Breast epithelium (tissue), 4 donors: ENCODE data around the gene KCNN3. TPM values are rescaled to one million over a fixed set of nuclear protein-coding genes. Genes with fewer than 3 reads are reported as not detected.

ENCODE experiments used
- DNase-seq, 2 donors: peaks; one replicate each; pipeline ENCODE4 v3.0.0-alpha.2; 2019; ENCODE audit warnings: low spot score in 2 of 2
- H3K27ac ChIP-seq, 2 donors: fragments of 200-600 bp; sonication (generic) in 1 of 2; one replicate each; pipeline ENCODE4 v1.5.1; 2016 to 2019; ENCODE audit warnings: mild to moderate bottlenecking in 1 of 2
- H3K27me3 ChIP-seq, 2 donors: fragments of 200-600 bp; sonication (generic) in 1 of 2; one replicate each; pipeline versions ENCODE4 v1.5.1 to v1.6.0; 2017 to 2019; ENCODE audit warnings: control low read depth in 1 of 2, mild to moderate bottlenecking in 1 of 2
- H3K36me3 ChIP-seq: fragments of 200-600 bp; one replicate; pipeline ENCODE4 v1.5.1; 2019
- H3K4me1 ChIP-seq, 2 donors: fragments of 200-600 bp; sonication (generic); one replicate each; pipeline ENCODE4 v1.5.1; 2016 to 2019; ENCODE audit warnings: control low read depth in 1 of 2
- H3K4me3 ChIP-seq, 3 donors: fragments of 200-600 bp; sonication (generic); 1 replicate in 2 of 3; 2 replicates in 1 of 3; pipeline ENCODE4 v1.5.1; 2016 to 2019; ENCODE audit warnings: mild to moderate bottlenecking in 3 of 3, moderate library complexity in 2 of 3
- H3K9me3 ChIP-seq, 2 donors: fragments of 200-600 bp; sonication (generic) in 1 of 2; one replicate each; pipeline ENCODE4 v1.5.1; 2016 to 2019; ENCODE audit warnings: control low read depth in 1 of 2
- CTCF ChIP-seq, 3 donors: fragments of 450-650 bp; IDR thresholded peaks; one replicate each; pipeline ENCODE4 v1.5.1; 2016 to 2017; ENCODE audit warnings: antibody characterized with exemption in 3 of 3, mild to moderate bottlenecking in 3 of 3, moderate library complexity in 3 of 3
- POLR2A ChIP-seq: fragments of 450-650 bp; IDR thresholded peaks from one replicate; pipeline ENCODE4 v1.6.1; 2016; ENCODE audit warnings: antibody characterized with exemption, mild to moderate bottlenecking, moderate library complexity
- POLR2AphosphoS5 ChIP-seq, 3 donors: sonication (generic); formaldehyde crosslinking; IDR thresholded peaks; one replicate each; pipeline ENCODE4 v1.6.1; 2017; ENCODE audit warnings: antibody characterized with exemption in 3 of 3
- intact Hi-C: fragments of 100-400 bp; cut with DNase I; formaldehyde crosslinking; loops from one replicate; pipeline ENCODE4 v1.15.1; 2023; ENCODE audit warnings: low total_unique reads
- total RNA-seq, 3 donors: library from RNA; depleted of rRNA; stranded (reverse); fragments of >200 nt; gene quantifications; one replicate each; pipeline ENCODE4 v1.1.0, GENCODE V29; 2016

Gene KCNN3
- total RNA-seq, 3 donors from 2014 or later: 0.96 to 1.6 (median 1.0) TPM

GRCh38 chr1:154818911-154819310 lies 51.2 kb downstream of the KCNN3 start:
- H3K27ac ChIP-seq: no peak overlapping the region
- no peak for TF ChIP-seq POLR2AphosphoS5 (IDR thresholded peaks at IDR 0.05)
- no peak for TF ChIP-seq POLR2A
- TF ChIP-seq CTCF (IDR thresholded peaks at IDR 0.05): no peak
- no peak for DNase-seq
- H3K9me3 ChIP-seq: no peaks in the 10 kb centered on the region
- H3K36me3 ChIP-seq: no peaks in the 10 kb centered on the region
- intact Hi-C loops: no loop called here
- no peaks in the 10 kb centered on the region for H3K4me1 ChIP-seq
- H3K4me3 ChIP-seq: no peak overlapping the region
- no peaks in the 10 kb centered on the region for H3K27me3 ChIP-seq

- DNase-seq: no peak
- Histone ChIP-seq H3K4me3 (no peak overlapping the region), H3K36me3 (no peaks in the 10 kb centered on the region), H3K4me1 (no peaks in the 10 kb centered on the region), H3K27ac (no peak overlapping the region), H3K27me3 (no peaks in the 10 kb centered on the region), H3K9me3 (no peaks in the 10 kb centered on the region)
- TF ChIP-seq POLR2AphosphoS5 (IDR thresholded peaks at IDR 0.05) (no peak), POLR2A (no peak), CTCF (IDR thresholded peaks at IDR 0.05) (no peak)
- intact Hi-C loops: no loop called here
Measured at GRCh38 chr1:154816937-154817336, 53.1 kb downstream of the KCNN3 start.

- Histone ChIP-seq H3K27me3 (no peaks in the 10 kb centered on the region), H3K4me1 (no peaks in the 10 kb centered on the region), H3K9me3 (no peaks in the 10 kb centered on the region), H3K27ac (no peak overlapping the region), H3K36me3 (no peaks in the 10 kb centered on the region), H3K4me3 (no peak overlapping the region)
- TF ChIP-seq POLR2A: no peak
- no peak for TF ChIP-seq POLR2AphosphoS5 (IDR thresholded peaks at IDR 0.05)
- TF ChIP-seq CTCF (IDR thresholded peaks at IDR 0.05): no peak
- intact Hi-C loops: no loop called here
- no peak for DNase-seq
Measured at GRCh38 chr1:154816369-154816768, 53.7 kb downstream of the KCNN3 start.

GRCh38 chr1:154813846-154814505 lies 56.1 kb downstream of the KCNN3 start:
- no peak for DNase-seq
- no peak for TF ChIP-seq POLR2A
- no peak for TF ChIP-seq POLR2AphosphoS5 (IDR thresholded peaks at IDR 0.05)
- TF ChIP-seq CTCF (IDR thresholded peaks at IDR 0.05): no peak
- Histone ChIP-seq H3K9me3 (no peaks in the 10 kb centered on the region), H3K27me3 (no peaks in the 10 kb centered on the region), H3K27ac (peak overlapping the region; percentile 35 to 54), H3K4me1 (no peaks in the 10 kb centered on the region), H3K4me3 (peak overlapping the region in 2 of 3 donors; percentile 15 to 52), H3K36me3 (no peaks in the 10 kb centered on the region)
- intact Hi-C loops: no loop called here

- peak overlapping the region; percentile 35 to 54 for H3K27ac ChIP-seq
- TF ChIP-seq POLR2AphosphoS5 (IDR thresholded peaks at IDR 0.05) (no peak), POLR2A (no peak)
- intact Hi-C loops: no loop called here
Measured at GRCh38 chr1:154813300-154813816, 56.7 kb downstream of the KCNN3 start.

More at GRCh38 chr1:154813300-154813816, 56.7 kb downstream of the KCNN3 start:
- Histone ChIP-seq H3K9me3 (no peaks in the 10 kb centered on the region), H3K36me3 (no peaks in the 10 kb centered on the region), H3K27me3 (no peaks in the 10 kb centered on the region), H3K4me1 (no peaks in the 10 kb centered on the region), H3K4me3 (peak overlapping the region in 2 of 3 donors; percentile 15 to 52)
- DNase-seq: peak in 1 of 2 donors; percentile 53
